ENCODE measurements around the gene VGLL4. TPM values are rescaled to one million over a fixed set of nuclear protein-coding genes. Genes with fewer than 3 reads are reported as not detected.

VGLL4 gene
- total RNA-seq, 1 donor from 2014 or later, result 29.4 TPM

- no peak overlapping the region for H3K27ac Mint-ChIP-seq (ENCODE audit: unreplicated experiment)
- peaks cover 9% of the 10 kb centered on the region for H3K9me3 Mint-ChIP-seq (ENCODE audit: unreplicated experiment)
- H3K36me3 Mint-ChIP-seq (ENCODE audit: unreplicated experiment), result peaks cover 4% of the 10 kb centered on the region
- DNase-seq, result no peak
- no peak overlapping the region for H3K4me3 Mint-ChIP-seq (ENCODE audit: unreplicated experiment)
- H3K4me1 Mint-ChIP-seq (ENCODE audit: low read depth, unreplicated experiment), result peaks cover 22% of the 10 kb centered on the region
- no peak for TF ChIP-seq CTCF (IDR thresholded peaks at IDR 0.05; ENCODE audit: partially characterized antibody, unreplicated experiment)
- peaks cover 3% of the 10 kb centered on the region for H3K27me3 Mint-ChIP-seq (ENCODE audit: unreplicated experiment)
Observed at GRCh38 chr3:11567516-11568467, 75.9 kb downstream of the VGLL4 start.

- no peak overlapping the region for H3K4me3 Mint-ChIP-seq (ENCODE audit: unreplicated experiment)
- peaks cover 3% of the 10 kb centered on the region for H3K27me3 Mint-ChIP-seq (ENCODE audit: unreplicated experiment)
- DNase-seq, result no peak
- no peak overlapping the region for H3K27ac Mint-ChIP-seq (ENCODE audit: unreplicated experiment)
- TF ChIP-seq CTCF (IDR thresholded peaks at IDR 0.05; ENCODE audit: partially characterized antibody, unreplicated experiment), result peak; percentile 35
- H3K4me1 Mint-ChIP-seq (ENCODE audit: low read depth, unreplicated experiment), result peaks cover 24% of the 10 kb centered on the region
- peaks cover 9% of the 10 kb centered on the region for H3K9me3 Mint-ChIP-seq (ENCODE audit: unreplicated experiment)
- peaks cover 4% of the 10 kb centered on the region for H3K36me3 Mint-ChIP-seq (ENCODE audit: unreplicated experiment)
Observed at GRCh38 chr3:11566916-11567315, 76.8 kb downstream of the VGLL4 start.

- Mint-ChIP-seq H3K36me3 (ENCODE audit: unreplicated experiment) (peaks cover 4% of the 10 kb centered on the region), H3K9me3 (ENCODE audit: unreplicated experiment) (peaks cover 9% of the 10 kb centered on the region), H3K27me3 (ENCODE audit: unreplicated experiment) (peaks cover 3% of the 10 kb centered on the region), H3K4me3 (ENCODE audit: unreplicated experiment) (no peak overlapping the region), H3K27ac (ENCODE audit: unreplicated experiment) (no peak overlapping the region), H3K4me1 (ENCODE audit: low read depth, unreplicated experiment) (peaks cover 24% of the 10 kb centered on the region)
- TF ChIP-seq CTCF (IDR thresholded peaks at IDR 0.05; ENCODE audit: partially characterized antibody, unreplicated experiment), result no peak
- DNase-seq, result no peak
Observed at GRCh38 chr3:11566478-11566877, 77.2 kb downstream of the VGLL4 start.

GRCh38 chr3:11565932-11566331 lies 77.8 kb downstream of the VGLL4 start:
- TF ChIP-seq CTCF (IDR thresholded peaks at IDR 0.05; ENCODE audit: partially characterized antibody, unreplicated experiment), result no peak
- DNase-seq, result no peak
- no peak overlapping the region for H3K4me3 Mint-ChIP-seq (ENCODE audit: unreplicated experiment)

GRCh38 chr3:11565492-11565891 lies 78.2 kb downstream of the VGLL4 start:
- no peak overlapping the region for H3K27ac Mint-ChIP-seq (ENCODE audit: unreplicated experiment)
- no peak for TF ChIP-seq CTCF (IDR thresholded peaks at IDR 0.05; ENCODE audit: partially characterized antibody, unreplicated experiment)
- H3K27me3 Mint-ChIP-seq (ENCODE audit: unreplicated experiment), result peaks cover 5% of the 10 kb centered on the region
- H3K9me3 Mint-ChIP-seq (ENCODE audit: unreplicated experiment), result peaks cover 6% of the 10 kb centered on the region
- DNase-seq, result no peak
- peaks cover 4% of the 10 kb centered on the region for H3K36me3 Mint-ChIP-seq (ENCODE audit: unreplicated experiment)
- H3K4me1 Mint-ChIP-seq (ENCODE audit: low read depth, unreplicated experiment), result peaks cover 25% of the 10 kb centered on the region
- no peak overlapping the region for H3K4me3 Mint-ChIP-seq (ENCODE audit: unreplicated experiment)

More at GRCh38 chr3:11565932-11566331, 77.8 kb downstream of the VGLL4 start:
- peaks cover 4% of the 10 kb centered on the region for H3K36me3 Mint-ChIP-seq (ENCODE audit: unreplicated experiment)
- H3K4me1 Mint-ChIP-seq (ENCODE audit: low read depth, unreplicated experiment), result peaks cover 25% of the 10 kb centered on the region
- H3K27ac Mint-ChIP-seq (ENCODE audit: unreplicated experiment), result no peak overlapping the region
- H3K27me3 Mint-ChIP-seq (ENCODE audit: unreplicated experiment), result peaks cover 3% of the 10 kb centered on the region
- H3K9me3 Mint-ChIP-seq (ENCODE audit: unreplicated experiment), result peaks cover 9% of the 10 kb centered on the region

Data from glutamatergic neuron (in vitro differentiated cells).